ENCODE measurements around the gene SLC43A1. TPM values are rescaled to one million over a fixed set of nuclear protein-coding genes. Genes with fewer than 3 reads are reported as not detected.

Gene SLC43A1
- total RNA-seq, 1 donor from 2014 or later: 1.2 TPM

GRCh38 chr11:57529012-57529411 is 13.5 kb upstream of the SLC43A1 start:
- DNase-seq (ENCODE audit: low read depth): no peak

- peak; percentile 42 for DNase-seq (ENCODE audit: low read depth)
These were observed 11.6 kb upstream of the SLC43A1 start for GRCh38 chr11:57527056-57527631.

DNA sequence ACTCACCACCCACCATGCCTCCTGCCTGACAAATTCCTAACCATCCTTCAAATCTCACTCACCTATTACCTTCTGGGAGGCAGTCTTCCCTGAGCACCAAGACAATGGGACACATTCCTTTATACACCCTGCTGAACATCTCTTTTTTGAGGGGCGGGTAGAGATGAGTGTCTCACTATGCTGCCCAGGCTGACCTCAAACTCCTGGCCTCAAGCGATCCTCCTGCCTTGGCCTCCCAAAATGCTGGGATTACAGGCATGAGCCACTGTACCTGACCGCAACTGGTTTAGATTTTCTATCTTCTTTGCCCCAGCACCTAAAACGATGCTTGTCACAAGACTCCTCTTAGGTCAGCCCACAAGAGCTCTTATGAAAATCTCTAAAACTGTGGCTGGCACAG is 7.9 kb upstream of the SLC43A1 start:
- DNase-seq (ENCODE audit: low read depth): no peak

DNA sequence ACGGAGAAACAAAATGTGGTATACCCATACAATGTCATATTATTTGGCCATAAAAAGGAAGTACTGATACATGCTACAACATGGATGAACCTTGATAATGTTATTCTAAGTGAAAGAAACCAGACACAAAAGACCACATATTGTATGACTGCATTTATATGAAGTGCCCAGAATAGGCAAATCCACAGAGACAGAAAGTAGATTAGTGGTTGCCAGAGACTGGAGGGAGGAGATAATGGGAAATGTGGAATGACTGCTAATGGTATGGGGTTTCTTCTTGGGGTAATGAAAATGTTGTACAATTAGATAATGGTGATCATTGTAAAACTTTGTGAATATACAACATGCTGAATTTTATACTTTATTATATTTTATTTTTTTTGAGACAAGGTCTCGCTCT is 5.6 kb upstream of the SLC43A1 start:
- no peak for DNase-seq (ENCODE audit: low read depth)

DNA sequence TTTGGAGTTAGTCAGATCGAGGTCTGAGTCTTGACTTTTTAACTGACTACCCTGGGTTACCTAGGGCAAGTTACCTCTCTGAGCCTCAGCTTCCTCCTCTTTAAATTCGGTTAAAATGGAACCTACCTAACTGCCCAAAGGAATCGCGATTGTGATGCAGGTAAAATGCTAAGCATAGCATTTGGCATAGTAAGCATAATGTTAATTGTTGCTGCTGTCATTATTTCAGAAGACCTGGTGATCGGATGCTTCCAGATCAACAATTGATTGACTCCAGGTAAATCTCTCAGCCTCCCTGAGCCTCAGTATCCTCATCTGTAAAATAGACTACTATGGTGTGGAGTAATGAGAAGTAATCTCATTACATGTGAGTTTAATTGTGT is 550 bp upstream of the SLC43A1 start:
- no peak for DNase-seq (ENCODE audit: low read depth)

- DNase-seq (ENCODE audit: low read depth): no peak
These were observed 767 bp downstream of the SLC43A1 start for GRCh38 chr11:57514538-57515331.

DNA sequence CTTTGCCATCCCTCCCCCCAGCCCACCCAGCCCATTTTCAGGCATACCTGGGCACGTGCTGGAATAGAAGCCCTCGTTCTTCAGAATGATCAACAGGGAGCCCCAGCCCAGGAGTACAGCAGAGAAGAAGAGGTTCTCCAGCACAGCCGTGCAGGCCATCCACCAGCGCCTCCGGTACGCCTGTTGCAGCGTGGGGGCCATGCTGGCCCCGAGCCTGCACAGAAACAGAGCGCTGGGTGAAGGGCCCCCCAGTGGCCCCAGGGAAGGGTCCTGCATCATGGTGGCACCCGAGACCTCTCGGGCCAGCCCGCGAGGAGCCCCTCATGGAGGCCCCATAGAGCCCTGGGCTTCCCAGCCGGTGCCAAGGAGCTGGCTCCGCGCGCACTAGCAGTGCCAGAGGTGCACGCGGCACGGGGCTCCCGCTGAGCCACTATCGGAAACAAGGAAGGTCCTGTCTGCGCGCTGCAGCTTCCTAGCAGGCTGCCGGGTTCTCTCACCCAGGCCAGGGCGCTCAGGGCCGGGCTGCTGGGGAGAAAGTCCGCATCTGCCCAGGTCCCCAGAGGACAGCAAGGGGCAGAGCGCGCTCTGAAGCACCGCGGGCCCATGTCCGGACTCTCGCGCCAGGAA is 1.5 kb downstream of the SLC43A1 start:
- DNase-seq (ENCODE audit: low read depth): no peak

DNA sequence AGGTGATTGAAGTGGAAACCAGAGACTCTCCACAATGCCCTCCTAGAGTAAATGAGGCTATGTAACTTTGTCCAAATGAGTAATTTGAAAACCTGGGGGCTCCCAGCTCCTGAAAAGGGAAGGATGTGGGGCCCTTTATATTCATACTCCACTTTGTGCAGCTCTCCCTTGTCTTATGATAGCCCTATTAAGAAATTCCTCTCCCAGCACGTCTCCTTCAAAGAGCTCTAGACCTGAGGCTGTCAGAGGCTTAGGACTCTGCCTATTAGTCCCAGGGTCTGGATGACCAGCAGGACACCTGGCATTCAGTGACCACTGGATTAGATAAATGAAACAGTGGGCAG is 2.1 kb downstream of the SLC43A1 start:
- DNase-seq (ENCODE audit: low read depth): no peak

- no peak for DNase-seq (ENCODE audit: low read depth)
These were observed 2.7 kb downstream of the SLC43A1 start for GRCh38 chr11:57512646-57513451.

DNA sequence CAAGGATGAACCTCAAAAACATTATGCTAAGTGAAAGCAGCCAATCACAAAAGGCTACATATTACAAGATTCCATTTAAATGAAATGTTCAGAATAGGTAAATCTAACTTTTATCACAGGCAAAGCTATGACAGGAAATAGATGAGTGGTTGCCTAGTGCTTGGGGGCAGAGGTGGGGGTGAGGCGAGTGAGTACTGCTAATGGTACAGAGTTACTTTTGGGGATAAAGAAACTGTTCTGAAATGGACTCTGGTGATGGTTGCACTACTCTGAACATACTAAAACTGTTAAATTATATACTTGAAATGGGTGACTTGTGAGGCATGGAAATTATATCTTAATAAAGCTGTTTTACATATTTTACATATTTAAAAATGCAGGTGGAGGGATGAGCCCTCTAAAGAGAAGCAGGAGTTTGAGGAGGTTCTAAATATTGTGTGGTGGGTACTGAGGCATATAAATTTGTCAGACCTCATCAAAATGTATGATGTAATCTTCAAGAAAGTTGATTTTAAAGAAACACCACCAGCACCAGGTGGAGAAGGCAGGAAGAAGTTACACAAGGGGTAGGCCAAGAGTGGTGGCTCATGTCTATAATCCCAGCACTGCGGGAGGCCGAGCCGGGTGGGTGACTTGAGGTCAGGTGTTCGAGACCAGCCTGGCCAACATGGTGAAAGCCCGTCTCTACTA is 3.6 kb downstream of the SLC43A1 start:
- no peak for DNase-seq (ENCODE audit: low read depth)

DNA sequence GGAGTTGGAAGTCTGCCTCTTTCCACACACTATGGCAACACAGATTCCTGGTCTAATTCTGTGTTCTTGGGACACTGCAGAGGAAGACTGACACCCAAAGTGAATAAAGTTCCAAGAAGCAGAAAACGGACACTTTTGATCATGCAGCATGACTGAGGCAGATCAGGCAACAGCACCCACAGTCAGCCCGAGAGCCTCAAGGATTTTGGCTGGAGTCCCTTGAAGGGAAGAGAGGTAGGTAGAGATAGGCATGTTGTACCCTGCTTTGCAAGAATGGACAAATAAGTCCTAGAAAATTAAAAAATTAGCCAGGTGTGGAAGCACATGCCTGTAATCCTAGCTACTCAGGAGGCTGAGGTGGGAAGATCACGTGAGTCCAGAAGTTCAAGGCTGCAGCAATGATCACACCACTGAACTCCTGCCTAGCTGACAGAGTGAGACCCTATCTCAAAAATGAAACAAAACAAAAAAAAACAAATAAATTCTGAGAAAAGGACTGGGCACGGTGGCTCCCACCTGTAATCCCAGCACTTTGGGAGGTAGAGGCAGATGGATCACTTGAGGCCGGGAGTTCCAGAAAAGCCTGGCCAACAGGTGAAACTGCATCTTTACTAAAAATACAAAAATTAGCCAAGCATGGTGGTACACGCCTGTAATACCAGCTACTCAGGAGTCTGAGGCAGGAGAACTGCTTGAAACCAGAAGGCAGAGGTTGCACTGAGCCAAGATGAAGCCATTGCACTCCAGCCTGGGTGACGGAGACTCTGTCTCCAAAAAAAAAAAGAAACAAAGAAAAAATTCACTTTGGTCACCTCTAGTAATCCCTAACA is 6.9 kb downstream of the SLC43A1 start:
- no peak for DNase-seq (ENCODE audit: low read depth)

- no peak for DNase-seq (ENCODE audit: low read depth)
These were observed 9.0 kb downstream of the SLC43A1 start for GRCh38 chr11:57506522-57506921.

DNA sequence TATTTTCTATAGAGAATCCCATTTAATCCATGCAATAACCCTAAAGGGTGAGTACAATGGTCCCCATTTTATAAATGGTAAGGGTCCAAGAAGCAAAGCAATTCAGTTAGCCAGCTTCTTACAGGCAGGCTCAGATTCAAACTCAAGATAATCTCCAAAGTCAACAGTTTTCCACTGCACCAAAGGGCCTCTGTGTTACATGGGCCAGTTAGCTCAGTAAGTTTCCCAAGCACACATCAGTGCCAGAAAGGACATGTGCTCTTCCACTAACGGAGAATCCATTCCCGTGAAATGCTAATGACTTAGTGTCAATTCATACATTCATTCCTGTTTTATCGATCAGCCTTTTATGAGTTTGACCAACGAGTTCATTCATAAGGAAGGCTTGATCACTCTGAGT is 11.0 kb downstream of the SLC43A1 start:
- no peak for DNase-seq (ENCODE audit: low read depth)

GRCh38 chr11:57502870-57503269 is 12.6 kb downstream of the SLC43A1 start:
- no peak for DNase-seq (ENCODE audit: low read depth)

GRCh38 chr11:57502376-57502775 is 13.1 kb downstream of the SLC43A1 start:
- DNase-seq (ENCODE audit: low read depth): no peak

DNA sequence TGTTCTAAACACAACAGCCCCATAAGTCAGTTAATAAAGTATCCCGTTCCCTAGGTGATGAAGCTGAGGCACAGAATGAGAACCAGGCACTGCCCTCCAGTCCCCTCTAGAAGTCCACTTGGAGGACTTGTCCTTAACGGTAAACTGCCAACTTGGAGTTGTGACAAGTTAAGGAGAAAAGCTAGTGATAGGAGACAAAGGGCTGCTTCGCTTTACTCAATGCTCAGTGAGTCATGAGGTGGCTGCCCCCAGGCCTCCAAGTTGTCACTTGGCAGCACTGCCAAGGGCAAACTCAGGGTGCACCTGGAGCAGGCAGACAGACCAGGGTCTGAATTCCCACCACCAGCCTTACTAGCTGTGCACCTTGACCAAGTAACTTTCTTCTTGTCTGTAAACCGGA is 13.5 kb downstream of the SLC43A1 start:
- DNase-seq (ENCODE audit: low read depth): no peak

DNA sequence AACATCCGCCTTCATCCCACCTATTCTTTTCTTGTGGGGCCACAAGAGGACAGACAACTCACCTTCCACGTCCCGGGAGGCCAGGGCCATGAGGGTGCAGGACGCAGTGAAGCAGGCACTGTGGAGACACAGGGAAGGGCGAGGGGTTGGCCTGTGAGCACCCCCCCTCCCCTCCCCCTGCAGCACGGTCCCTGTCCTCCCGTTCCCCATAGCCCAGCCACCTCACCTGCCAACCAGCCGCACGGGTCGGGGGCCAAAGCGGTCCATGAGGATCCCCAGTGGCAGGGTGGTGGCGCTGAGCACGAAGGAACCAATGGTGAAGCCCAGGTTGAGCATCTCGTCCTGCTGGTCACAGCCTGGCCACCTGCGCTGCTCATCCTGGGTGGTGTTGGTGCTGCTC is 14.6 kb downstream of the SLC43A1 start:
- DNase-seq (ENCODE audit: low read depth): no peak

- DNase-seq (ENCODE audit: low read depth): no peak
These were observed 15.0 kb downstream of the SLC43A1 start for GRCh38 chr11:57500515-57500914.

- no peak for DNase-seq (ENCODE audit: low read depth)
These were observed 15.5 kb downstream of the SLC43A1 start for GRCh38 chr11:57499983-57500461.

GRCh38 chr11:57499413-57499982 is 16.0 kb downstream of the SLC43A1 start:
- DNase-seq (ENCODE audit: low read depth): peak; percentile 64

DNA sequence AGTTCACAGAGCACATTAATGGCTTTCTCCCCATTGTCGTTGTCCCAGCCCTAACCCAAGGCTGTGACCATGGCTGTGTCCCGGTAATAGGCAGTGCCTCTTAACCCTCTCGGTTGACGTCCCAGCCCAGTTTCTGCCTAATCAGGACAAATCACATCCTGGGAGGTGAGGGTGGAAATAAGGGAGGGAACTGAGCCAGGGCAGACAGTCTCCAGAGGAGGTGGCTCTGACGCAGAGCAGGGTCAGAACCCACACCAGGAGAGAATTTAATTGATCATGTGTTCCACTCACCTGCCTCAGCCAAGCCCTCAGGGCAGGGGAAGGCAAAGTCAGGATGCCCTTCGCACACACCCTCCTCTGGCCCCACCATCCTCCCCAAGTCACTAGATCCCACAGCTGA is 17.0 kb downstream of the SLC43A1 start:
- DNase-seq (ENCODE audit: low read depth): no peak
